Sigmoid colon (tissue), 7 donors: ENCODE measurements around the gene FMN2. TPM values are rescaled to one million over a fixed set of nuclear protein-coding genes. Genes with fewer than 3 reads are reported as not detected.

Experiments used
- DNase-seq: peaks from one replicate; pipeline ENCODE4 v3.0.0-alpha.2; 2019
- H3K27ac ChIP-seq, 4 donors: fragments of 200-600 bp; sonication (generic); one replicate each; pipeline ENCODE4 v1.5.1; 2016 to 2019; ENCODE audit warnings: mild to moderate bottlenecking in 1 of 4
- H3K27me3 ChIP-seq, 3 donors: fragments of 200-600 bp; sonication (generic); one replicate each; pipeline ENCODE4 v1.5.1; 2019; ENCODE audit warnings: mild to moderate bottlenecking in 1 of 3
- H3K36me3 ChIP-seq, 4 donors: fragments of 200-600 bp; sonication (generic); one replicate each; pipeline ENCODE4 v1.5.1; 2016 to 2019
- H3K4me1 ChIP-seq, 4 donors: fragments of 200-600 bp; sonication (generic); one replicate each; pipeline ENCODE4 v1.5.1; 2017 to 2019
- H3K4me3 ChIP-seq, 4 donors: fragments of 200-600 bp; sonication (generic); one replicate each; pipeline ENCODE4 v1.5.1; 2017 to 2019; ENCODE audit warnings: mild to moderate bottlenecking in 2 of 4, moderate library complexity in 1 of 4
- H3K9me3 ChIP-seq, 4 donors: fragments of 200-600 bp in 3 of 4; sonication (generic) in 3 of 4; one replicate each; pipeline versions ENCODE4 v1.5.1 to v1.6.1; 2013 to 2019
- EP300 ChIP-seq, 4 donors: sonication (generic); formaldehyde crosslinking; IDR thresholded peaks; one replicate each; pipeline ENCODE4 v1.6.1; 2017; ENCODE audit warnings: antibody characterized with exemption in 4 of 4
- POLR2A ChIP-seq, 2 donors: fragments of 450-650 bp; IDR thresholded peaks; one replicate each; pipeline ENCODE4 v1.6.1; 2016; ENCODE audit warnings: antibody characterized with exemption in 2 of 2, mild to moderate bottlenecking in 2 of 2, moderate library complexity in 2 of 2
- POLR2AphosphoS5 ChIP-seq, 4 donors: sonication (generic); formaldehyde crosslinking; IDR thresholded peaks; one replicate each; pipeline ENCODE4 v1.6.1; 2017; ENCODE audit warnings: antibody characterized with exemption in 4 of 4
- WGBS, 2 donors: extraction: QIAGEN DNeasy Blood & Tissue Kit; methylation state at CpG; one replicate each; pipeline ENCODE4 v1.1.7; 2013; 5-methylcytosine and 5-hydroxymethylcytosine counted together
- intact Hi-C: fragments of 100-400 bp; cut with DNase I; formaldehyde crosslinking; loops from one replicate; pipeline ENCODE4 v1.15.1; 2023
- polyA plus RNA-seq, 3 donors: library from polyadenylated mRNA; stranded (reverse); fragments of 200-250 nt; gene quantifications; one replicate each; pipeline ENCODE4 v1.2.3, GENCODE V29; 2013
- total RNA-seq, 4 donors: library from RNA; depleted of rRNA; stranded (reverse); fragments of >200 nt; gene quantifications; one replicate each; pipeline ENCODE4 v1.1.0, GENCODE V29; 2016
- TF ChIP-seq, protein P1 (sequence below), 4 experiments: fragments of 450-650 bp in 3 of 4; fragments of 200-600 bp in 1 of 4; IDR thresholded peaks; one replicate each; pipeline ENCODE4 v1.5.1; 2016 to 2019; ENCODE audit warnings: antibody characterized with exemption in 4 of 4, mild to moderate bottlenecking in 3 of 4, moderate library complexity in 2 of 4
- donor health status: healthy with polysubstance abuse.
- donor health status: Bipolar disorder and iron deficiency.
- donor health status: healthy.

FMN2 gene
- total and polyA plus RNA-seq, 7 donors: 1.5 to 16.9 (median 10.3) TPM

DNA sequence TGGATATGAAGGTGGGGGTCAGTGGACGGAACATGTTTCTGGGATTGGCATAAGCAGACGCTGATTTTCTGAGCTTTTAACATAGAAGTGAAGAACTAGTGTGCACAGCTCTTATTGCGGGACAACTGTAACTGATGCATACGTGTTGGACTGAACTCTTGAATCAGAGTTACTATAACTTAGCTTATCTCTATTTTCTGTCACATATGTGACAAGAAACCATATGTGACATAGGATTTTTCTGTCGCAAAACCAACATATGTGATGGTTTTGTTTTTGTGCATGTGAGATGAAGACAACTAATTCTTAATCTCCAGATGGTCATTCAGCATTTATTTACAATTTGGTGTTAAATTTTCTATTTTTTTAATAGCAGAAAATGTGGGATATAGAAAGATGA lies 270.4 kb downstream of the FMN2 start:
- no peaks in the 10 kb centered on the region for H3K27me3 ChIP-seq
- no peak for DNase-seq
- TF ChIP-seq POLR2AphosphoS5 (IDR thresholded peaks at IDR 0.05): no peak
- TF ChIP-seq, protein P1, sequence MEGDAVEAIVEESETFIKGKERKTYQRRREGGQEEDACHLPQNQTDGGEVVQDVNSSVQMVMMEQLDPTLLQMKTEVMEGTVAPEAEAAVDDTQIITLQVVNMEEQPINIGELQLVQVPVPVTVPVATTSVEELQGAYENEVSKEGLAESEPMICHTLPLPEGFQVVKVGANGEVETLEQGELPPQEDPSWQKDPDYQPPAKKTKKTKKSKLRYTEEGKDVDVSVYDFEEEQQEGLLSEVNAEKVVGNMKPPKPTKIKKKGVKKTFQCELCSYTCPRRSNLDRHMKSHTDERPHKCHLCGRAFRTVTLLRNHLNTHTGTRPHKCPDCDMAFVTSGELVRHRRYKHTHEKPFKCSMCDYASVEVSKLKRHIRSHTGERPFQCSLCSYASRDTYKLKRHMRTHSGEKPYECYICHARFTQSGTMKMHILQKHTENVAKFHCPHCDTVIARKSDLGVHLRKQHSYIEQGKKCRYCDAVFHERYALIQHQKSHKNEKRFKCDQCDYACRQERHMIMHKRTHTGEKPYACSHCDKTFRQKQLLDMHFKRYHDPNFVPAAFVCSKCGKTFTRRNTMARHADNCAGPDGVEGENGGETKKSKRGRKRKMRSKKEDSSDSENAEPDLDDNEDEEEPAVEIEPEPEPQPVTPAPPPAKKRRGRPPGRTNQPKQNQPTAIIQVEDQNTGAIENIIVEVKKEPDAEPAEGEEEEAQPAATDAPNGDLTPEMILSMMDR (IDR thresholded peaks at IDR 0.05): no peak
- no peak for TF ChIP-seq POLR2A (IDR thresholded peaks at IDR 0.05)
- TF ChIP-seq EP300 (IDR thresholded peaks at IDR 0.05): no peak
- no peaks in the 10 kb centered on the region for H3K9me3 ChIP-seq
- no peak overlapping the region for H3K4me3 ChIP-seq
- no peaks in the 10 kb centered on the region for H3K4me1 ChIP-seq
- 92 to 94% methylated on average over 5 of the region's 5 CpGs for WGBS, 2 donors
- intact Hi-C loops: no loop called here
- H3K36me3 ChIP-seq: no peaks in the 10 kb centered on the region
- no peak overlapping the region for H3K27ac ChIP-seq

DNA sequence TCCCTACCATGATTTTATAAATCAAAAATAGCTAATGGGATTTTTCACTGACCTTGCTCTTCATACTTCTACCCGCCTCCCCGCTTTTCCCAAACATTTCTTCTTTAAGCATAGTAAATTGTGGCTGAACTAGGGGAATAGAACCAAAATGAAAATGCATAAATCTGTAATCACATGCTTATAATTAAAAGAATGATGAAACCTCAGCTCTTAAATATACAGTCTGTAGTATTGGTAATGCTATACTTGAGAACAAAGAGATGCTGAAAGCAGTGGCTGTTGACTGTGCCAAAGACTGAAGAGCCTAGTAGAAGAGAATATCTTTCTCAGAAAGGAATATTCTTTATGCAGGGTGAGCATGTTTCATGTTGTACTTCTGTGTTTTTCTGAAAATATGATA lies 271.1 kb downstream of the FMN2 start:
- intact Hi-C loops: no loop called here
- 79 to 93% methylated on average over 2 of the region's 2 CpGs for WGBS, 2 donors
- H3K4me1 ChIP-seq: no peaks in the 10 kb centered on the region
- no peak overlapping the region for H3K27ac ChIP-seq
- H3K36me3 ChIP-seq: no peaks in the 10 kb centered on the region
- H3K27me3 ChIP-seq: no peaks in the 10 kb centered on the region
- DNase-seq: no peak
- no peak for TF ChIP-seq POLR2AphosphoS5 (IDR thresholded peaks at IDR 0.05)
- TF ChIP-seq EP300 (IDR thresholded peaks at IDR 0.05): no peak
- no peak for TF ChIP-seq POLR2A (IDR thresholded peaks at IDR 0.05)
- TF ChIP-seq, protein P1 (IDR thresholded peaks at IDR 0.05): no peak
- no peaks in the 10 kb centered on the region for H3K9me3 ChIP-seq
- H3K4me3 ChIP-seq: no peak overlapping the region

DNA sequence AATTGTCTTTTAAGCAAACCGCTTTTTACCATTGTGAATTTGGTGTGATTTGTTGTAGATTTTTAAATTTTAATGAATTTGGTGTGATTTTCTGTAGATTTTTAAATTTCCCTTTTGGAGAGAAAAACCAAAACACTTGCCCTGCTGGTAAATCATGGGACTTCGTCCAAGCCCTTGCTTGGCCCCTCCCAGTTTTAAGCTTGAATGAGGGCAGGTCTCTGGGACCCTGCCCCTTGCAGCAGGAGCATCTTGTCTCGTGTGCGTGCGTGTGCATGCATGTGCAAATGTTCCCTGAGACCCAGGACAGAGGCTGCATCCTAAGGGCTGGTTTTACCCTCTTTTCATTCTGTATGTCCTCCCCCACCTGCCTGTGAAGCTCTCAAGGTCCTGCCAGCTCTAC lies 271.6 kb downstream of the FMN2 start:
- DNase-seq: no peak
- WGBS, 2 donors: 71 to 87% methylated on average over 5 of the region's 5 CpGs
- Histone ChIP-seq H3K9me3 (no peaks in the 10 kb centered on the region), H3K27ac (no peak overlapping the region), H3K4me3 (no peak overlapping the region), H3K27me3 (no peaks in the 10 kb centered on the region), H3K36me3 (no peaks in the 10 kb centered on the region), H3K4me1 (no peaks in the 10 kb centered on the region)
- TF ChIP-seq EP300 (IDR thresholded peaks at IDR 0.05) (no peak), POLR2AphosphoS5 (IDR thresholded peaks at IDR 0.05) (no peak), POLR2A (IDR thresholded peaks at IDR 0.05) (no peak)
- TF ChIP-seq, protein P1 (IDR thresholded peaks at IDR 0.05): no peak
- intact Hi-C loops: no loop called here

DNA sequence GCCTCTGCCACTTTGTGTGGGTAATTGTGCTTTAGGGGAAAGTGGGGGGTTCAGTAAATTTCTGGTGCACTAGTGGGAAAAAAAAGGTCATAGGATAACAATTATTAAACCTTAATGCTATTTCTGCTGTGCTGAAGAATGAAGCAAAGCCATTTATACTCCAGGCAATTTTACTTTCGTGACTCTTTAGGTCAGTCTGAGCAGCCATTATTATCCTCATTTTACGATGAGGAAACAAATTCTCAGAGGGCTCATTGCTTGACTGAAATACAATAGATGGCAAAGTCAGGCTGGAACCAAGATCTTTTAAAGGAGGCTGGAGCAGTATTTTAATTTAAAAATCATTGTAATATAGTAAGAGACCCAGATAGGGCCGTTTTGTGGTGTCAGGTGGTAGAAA lies 272.2 kb downstream of the FMN2 start:
- no peak overlapping the region for H3K27ac ChIP-seq
- WGBS, 2 donors: 69 to 76% methylated on average over 3 of the region's 3 CpGs
- TF ChIP-seq POLR2AphosphoS5 (IDR thresholded peaks at IDR 0.05) (no peak), EP300 (IDR thresholded peaks at IDR 0.05) (no peak), POLR2A (IDR thresholded peaks at IDR 0.05) (no peak)
- TF ChIP-seq, protein P1 (IDR thresholded peaks at IDR 0.05): no peak
- no peaks in the 10 kb centered on the region for H3K9me3 ChIP-seq
- H3K27me3 ChIP-seq: no peaks in the 10 kb centered on the region
- no peak for DNase-seq
- no peak overlapping the region for H3K4me3 ChIP-seq
- intact Hi-C loops: no loop called here
- H3K36me3 ChIP-seq: no peaks in the 10 kb centered on the region
- no peaks in the 10 kb centered on the region for H3K4me1 ChIP-seq

DNA sequence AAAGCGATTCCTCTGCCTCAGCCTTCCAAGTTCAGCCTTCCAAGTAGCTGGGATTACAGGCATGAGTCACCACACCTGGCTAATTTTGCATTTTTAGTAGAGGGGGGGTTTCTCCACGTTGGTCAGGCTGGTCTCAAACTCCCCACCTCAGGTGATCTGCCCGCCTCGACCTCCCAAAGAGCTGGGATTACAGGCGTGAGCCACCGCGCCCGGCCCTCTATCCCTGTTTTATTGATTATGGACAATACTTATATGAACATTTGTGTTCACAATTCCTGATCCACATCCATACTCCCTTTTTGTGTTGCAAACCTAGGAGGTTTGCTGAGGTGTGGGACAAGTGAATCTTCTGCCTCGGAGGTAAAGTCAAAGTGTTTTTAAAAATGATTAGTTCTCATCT lies 275.0 kb downstream of the FMN2 start:
- 88 to 89% methylated on average over 9 of the region's 9 CpGs for WGBS, 2 donors
- Histone ChIP-seq H3K27me3 (no peaks in the 10 kb centered on the region), H3K9me3 (no peaks in the 10 kb centered on the region), H3K36me3 (no peaks in the 10 kb centered on the region), H3K27ac (no peak overlapping the region), H3K4me1 (no peaks in the 10 kb centered on the region), H3K4me3 (no peak overlapping the region)
- intact Hi-C loops: no loop called here
- TF ChIP-seq, protein P1 (IDR thresholded peaks at IDR 0.05): no peak
- TF ChIP-seq EP300 (IDR thresholded peaks at IDR 0.05) (no peak), POLR2A (IDR thresholded peaks at IDR 0.05) (no peak), POLR2AphosphoS5 (IDR thresholded peaks at IDR 0.05) (no peak)
- no peak for DNase-seq
